Smooth muscle cell (in vitro differentiated cells): Measurements from ENCODE around the gene MESD. TPM values are rescaled to one million over a fixed set of nuclear protein-coding genes. Genes with fewer than 3 reads are reported as not detected.
A peak's percentile ranks its signal among the peaks of the same experiment; 100 is the strongest.

ENCODE experiments used
- DNase-seq: peaks from one replicate; lab custom pipeline; 2025; ENCODE audit not compliant: unreplicated experiment; lab: John Stamatoyannopoulos, UW
- H2AFZ ChIP-seq: fragments of 200-600 bp; sonication (generic); 2 replicates; pipeline ENCODE4 v1.6.0; 2016; ENCODE audit warnings: antibody characterized with exemption, low read depth, mild to moderate bottlenecking
- H3F3A ChIP-seq: fragments of 200-600 bp; sonication (generic); 2 replicates; pipeline ENCODE4 v1.6.0; 2017; ENCODE audit warnings: antibody characterized with exemption, low read depth
- H3K27ac ChIP-seq: fragments of 200-600 bp; sonication (generic); 2 replicates; pipeline ENCODE4 v1.5.1; 2016; ENCODE audit warnings: low read depth, mild to moderate bottlenecking
- H3K27me3 ChIP-seq: fragments of 200-600 bp; sonication (generic); 2 replicates; pipeline ENCODE4 v1.6.1; 2016; ENCODE audit warnings: low read depth, mild to moderate bottlenecking
- H3K36me3 ChIP-seq: fragments of 200-600 bp; sonication (generic); 2 replicates; pipeline ENCODE4 v1.5.1; 2016; ENCODE audit warnings: low read depth
- H3K4me1 ChIP-seq: fragments of 200-600 bp; sonication (generic); 2 replicates; pipeline ENCODE4 v1.5.1; 2016; ENCODE audit warnings: low read depth
- H3K4me2 ChIP-seq: fragments of 200-600 bp; sonication (generic); 2 replicates; pipeline ENCODE4 v1.6.0; 2016; ENCODE audit warnings: mild to moderate bottlenecking
- H3K4me3 ChIP-seq: fragments of 200-600 bp; sonication (generic); 2 replicates; pipeline ENCODE4 v1.5.1; 2016; ENCODE audit warnings: mild to moderate bottlenecking
- H3K79me2 ChIP-seq: fragments of 200-600 bp; sonication (generic); 2 replicates; pipeline ENCODE4 v1.6.0; 2016; ENCODE audit warnings: low read depth, mild to moderate bottlenecking
- H3K9ac ChIP-seq: fragments of 200-600 bp; sonication (generic); 2 replicates; pipeline ENCODE4 v1.6.0; 2016; ENCODE audit warnings: low read depth
- H3K9me3 ChIP-seq: fragments of 200-600 bp; sonication (generic); replicated peaks from 2 replicates; pipeline ENCODE4 v1.5.1; 2016; ENCODE audit warnings: low read depth
- H4K20me1 ChIP-seq: fragments of 200-600 bp; sonication (generic); 2 replicates; pipeline ENCODE4 v1.6.0; 2016; ENCODE audit warnings: low read depth
- CTCF ChIP-seq: fragments of 200-600 bp; sonication (generic); IDR thresholded peaks from 2 replicates; pipeline ENCODE4 v1.5.1; 2017; ENCODE audit warnings: borderline replicate concordance, mild to moderate bottlenecking, antibody characterized with exemption; ENCODE audit not compliant: insufficient read depth, poor library complexity, severe bottlenecking
- WGBS: methylation state at CpG from one replicate; pipeline ENCODE4 v1.1.7; 2016; ENCODE audit warnings: low lambda C conversion rate; 5-methylcytosine and 5-hydroxymethylcytosine counted together
- polyA plus RNA-seq: library from polyadenylated mRNA; unstranded; fragments of >200 nt; fragmentation: Nextera tagmentation; extraction: Ambion mirVana; gene quantifications from 2 replicates; pipeline ENCODE4 v1.2.1, GENCODE V29; 2016
- total RNA-seq: library from RNA; depleted of rRNA; stranded (reverse); fragments of >200 nt; gene quantifications from 2 replicates; pipeline ENCODE4 v1.2.3, GENCODE V29; 2014

Gene MESD
- total and polyA plus RNA-seq, 2 experiments from 2014 or later, result 20.1 to 41.4 TPM

- TF ChIP-seq CTCF, result no peak
These were observed 19.0 kb downstream of the MESD start for GRCh38 chr15:80970658-80971057.

DNA sequence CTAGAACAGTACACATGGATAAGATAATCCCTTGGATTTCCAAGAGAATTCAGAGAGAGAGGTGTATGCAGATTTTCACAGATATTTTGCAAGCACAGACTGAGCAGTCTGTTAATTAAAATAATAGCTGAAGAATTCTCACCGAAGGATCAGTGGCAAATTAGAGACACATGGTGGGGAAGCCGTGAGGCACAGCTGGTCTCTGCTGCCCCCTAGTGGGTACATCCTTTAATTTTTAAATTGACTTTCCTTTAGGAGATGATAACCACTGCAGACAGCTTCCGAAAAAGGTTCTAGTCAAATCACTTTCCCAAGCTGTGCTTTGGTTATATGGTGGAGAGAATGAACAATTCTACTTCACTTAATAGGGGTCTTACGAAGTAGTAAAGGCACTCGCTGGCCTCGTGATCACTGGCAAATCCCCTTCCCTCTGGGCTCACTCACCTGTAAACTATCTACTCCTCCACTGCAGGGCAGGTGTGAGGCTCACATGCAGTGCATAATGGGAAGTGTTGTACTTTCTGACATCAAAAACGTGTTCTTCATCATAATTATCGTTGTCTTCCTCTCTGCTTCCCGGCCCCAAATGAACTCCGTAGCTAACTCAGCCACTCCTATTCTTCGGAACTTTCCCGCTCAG is 19.5 kb downstream of the MESD start:
- WGBS, result 49% methylated on average over 12 of the region's 12 CpGs
- Histone ChIP-seq H3K9ac (no peak overlapping the region), H3K27me3 (no peaks in the 10 kb centered on the region), H3F3A (no peaks in the 10 kb centered on the region), H3K4me3 (no peak overlapping the region), H3K27ac (no peak overlapping the region), H2AFZ (no peak overlapping the region), H4K20me1 (peaks cover 65% of the 10 kb centered on the region), H3K79me2 (peaks cover 7% of the 10 kb centered on the region), H3K4me1 (peaks cover 5% of the 10 kb centered on the region), H3K9me3 (no peaks in the 10 kb centered on the region), H3K36me3 (no peaks in the 10 kb centered on the region), H3K4me2 (no peak overlapping the region)
- no peak for DNase-seq
- peak; percentile 83 for TF ChIP-seq CTCF

More at GRCh38 chr15:80970658-80971057, 19.0 kb downstream of the MESD start:
- Histone ChIP-seq H4K20me1 (peaks cover 70% of the 10 kb centered on the region), H3K79me2 (peaks cover 11% of the 10 kb centered on the region), H2AFZ (no peak overlapping the region), H3K27ac (no peak overlapping the region), H3K9ac (no peak overlapping the region), H3K27me3 (no peaks in the 10 kb centered on the region), H3K4me1 (peaks cover 5% of the 10 kb centered on the region), H3K9me3 (no peaks in the 10 kb centered on the region), H3K4me3 (no peak overlapping the region), H3K4me2 (no peak overlapping the region), H3K36me3 (no peaks in the 10 kb centered on the region), H3F3A (no peaks in the 10 kb centered on the region)
- 84% methylated on average over 3 of the region's 3 CpGs for WGBS
- no peak for DNase-seq

DNA sequence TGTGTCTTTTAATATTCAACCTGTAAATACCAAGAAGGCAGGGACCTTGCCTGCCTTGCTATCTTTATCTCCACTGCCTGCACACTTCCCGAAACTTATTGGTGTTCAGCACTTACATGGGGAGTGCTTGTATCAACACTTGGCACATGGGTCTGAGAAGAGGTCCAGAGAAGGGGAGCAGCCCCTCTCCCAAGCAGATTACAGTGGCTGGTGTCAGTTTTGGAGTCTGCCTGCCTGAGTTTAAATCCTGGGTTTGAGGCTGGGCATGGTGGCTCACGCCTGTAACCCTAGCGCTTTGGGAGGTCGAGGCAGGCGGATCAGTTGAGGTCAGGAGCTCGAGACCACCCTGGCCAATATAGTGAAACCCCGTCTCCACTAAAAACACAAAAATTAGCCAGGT is 20.3 kb downstream of the MESD start:
- Histone ChIP-seq H4K20me1 (peaks cover 57% of the 10 kb centered on the region), H3F3A (no peaks in the 10 kb centered on the region), H3K27me3 (no peaks in the 10 kb centered on the region), H3K4me3 (no peak overlapping the region), H3K9me3 (no peaks in the 10 kb centered on the region), H3K27ac (no peak overlapping the region), H3K9ac (no peak overlapping the region), H2AFZ (no peak overlapping the region), H3K79me2 (no peaks in the 10 kb centered on the region), H3K4me2 (no peak overlapping the region), H3K36me3 (no peaks in the 10 kb centered on the region), H3K4me1 (peaks cover 5% of the 10 kb centered on the region)
- no peak for DNase-seq
- WGBS, result 98% methylated on average over 7 of the region's 7 CpGs
- TF ChIP-seq CTCF, result no peak

DNA sequence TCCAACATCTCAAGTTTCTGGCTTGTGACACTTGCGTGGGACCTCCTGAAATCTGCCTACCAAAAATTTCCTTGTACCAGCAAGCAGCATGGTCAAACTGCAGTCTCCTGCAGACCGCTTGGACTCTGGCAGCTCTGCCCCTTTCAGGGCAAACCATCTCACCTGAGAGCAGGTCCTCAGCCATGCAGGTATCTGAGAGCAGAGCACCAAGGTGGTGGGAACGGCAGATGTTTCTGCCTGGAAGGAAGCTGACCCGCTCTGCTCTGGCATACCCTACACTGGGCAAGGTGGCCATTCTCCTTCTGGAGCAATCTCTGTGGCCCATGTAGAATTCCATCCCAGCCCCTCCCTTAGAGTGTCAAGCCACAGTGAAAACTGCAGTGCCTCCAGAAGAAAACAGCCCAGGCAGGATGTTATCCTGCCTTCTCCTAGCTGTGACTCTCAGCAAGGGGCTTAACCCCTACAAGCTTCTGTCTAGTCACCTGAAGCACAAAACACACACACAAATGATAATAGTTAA is 21.6 kb downstream of the MESD start:
- peaks cover 44% of the 10 kb centered on the region for H4K20me1 ChIP-seq
- H3K4me3 ChIP-seq, result no peak overlapping the region
- H3F3A ChIP-seq, result no peaks in the 10 kb centered on the region
- H3K4me2 ChIP-seq, result peak overlapping the region; percentile 29
- no peak overlapping the region for H3K27ac ChIP-seq
- no peak for TF ChIP-seq CTCF
- H3K9me3 ChIP-seq, result no peaks in the 10 kb centered on the region
- H3K79me2 ChIP-seq, result no peaks in the 10 kb centered on the region
- no peak overlapping the region for H3K9ac ChIP-seq
- no peaks in the 10 kb centered on the region for H3K36me3 ChIP-seq
- DNase-seq, result no peak
- H3K4me1 ChIP-seq, result peaks cover 5% of the 10 kb centered on the region
- H2AFZ ChIP-seq, result no peak overlapping the region
- no peaks in the 10 kb centered on the region for H3K27me3 ChIP-seq
- 94% methylated on average over 4 of the region's 4 CpGs for WGBS
